NK-92 treated with Interleukin-12 subunit alpha and Interleukin-12 subunit beta, amount 100 ng/mL, for 24 hours (cell line): Measurements from ENCODE around the gene AIFM2.
"Not testable (repeated sequence)": the region's sequence is repeated elsewhere in the genome, so short reads cannot be mapped to it uniquely, and the experiment has no call there.

Experiments
- DNase-seq: peaks from one replicate; lab custom pipeline; 2025; lab: John Stamatoyannopoulos, UW

Gene AIFM2

GRCh38 chr10:70090951-70091350 lies 41.7 kb downstream of the AIFM2 start:
- no peak for DNase-seq

- DNase-seq, result no peak
These were observed 42.6 kb downstream of the AIFM2 start for GRCh38 chr10:70090013-70090412.

- DNase-seq, result no peak
These were observed 44.3 kb downstream of the AIFM2 start for GRCh38 chr10:70088308-70088698.

- DNase-seq, result no peak
These were observed 44.9 kb downstream of the AIFM2 start for GRCh38 chr10:70087616-70088307.

GRCh38 chr10:70085975-70086613 lies 46.5 kb downstream of the AIFM2 start:
- no peak for DNase-seq

GRCh38 chr10:70084189-70084588 lies 48.4 kb downstream of the AIFM2 start:
- no peak for DNase-seq

GRCh38 chr10:70080789-70081188 lies 51.8 kb downstream of the AIFM2 start:
- not testable (repeated sequence) for DNase-seq

GRCh38 chr10:70078937-70079336 lies 53.7 kb downstream of the AIFM2 start:
- DNase-seq, result no peak

- DNase-seq, result no peak
These were observed 54.3 kb downstream of the AIFM2 start for GRCh38 chr10:70078329-70078728.

GRCh38 chr10:70074971-70075370 lies 57.7 kb downstream of the AIFM2 start:
- no peak for DNase-seq

- no peak for DNase-seq
These were observed 58.5 kb downstream of the AIFM2 start for GRCh38 chr10:70074165-70074564.

- DNase-seq, result no peak
These were observed 61.8 kb downstream of the AIFM2 start for GRCh38 chr10:70070834-70071233.

- DNase-seq, result no peak
These were observed 63.3 kb downstream of the AIFM2 start for GRCh38 chr10:70069346-70069745.

GRCh38 chr10:70068925-70069324 lies 63.7 kb downstream of the AIFM2 start:
- no peak for DNase-seq

- no peak for DNase-seq
These were observed 65.0 kb downstream of the AIFM2 start for GRCh38 chr10:70067586-70067985.

- no peak for DNase-seq
These were observed 66.4 kb downstream of the AIFM2 start for GRCh38 chr10:70066190-70066589.

GRCh38 chr10:70064486-70064885 lies 68.1 kb downstream of the AIFM2 start:
- DNase-seq, result no peak

- no peak for DNase-seq
These were observed 69.1 kb downstream of the AIFM2 start for GRCh38 chr10:70063418-70064098.
